HepG2 (cell line): ENCODE results near the gene CST4. TPM values are rescaled to one million over a fixed set of nuclear protein-coding genes. Genes with fewer than 3 reads are reported as not detected.

Experiments
- BCL6 ChIP-seq: IDR thresholded peaks from 2 replicates; pipeline ENCODE4 v1.6.1; 2016; ENCODE audit warnings: missing genetic modification reagents, missing compliant biosample characterization
- DNMT1 ChIP-seq: sonication (generic); formaldehyde crosslinking; IDR thresholded peaks from 2 replicates; pipeline ENCODE4 v1.5.1; 2020; ENCODE audit warnings: mild to moderate bottlenecking, missing genetic modification reagents
- ETV6 ChIP-seq: sonication (generic); formaldehyde crosslinking; conservative IDR thresholded peaks from 2 replicates; pipeline ENCODE4 v1.4.0; 2020; ENCODE audit warnings: missing genetic modification reagents
- FOXC1 ChIP-seq: sonication (generic); formaldehyde crosslinking; IDR thresholded peaks from 2 replicates; pipeline ENCODE4 v1.8.0; 2022; ENCODE audit warnings: mild to moderate bottlenecking, missing genetic modification reagents, borderline replicate concordance
- HNF4A ChIP-seq: sonication (generic); formaldehyde crosslinking; IDR thresholded peaks from 2 replicates; pipeline ENCODE4 v1.4.0; 2020; ENCODE audit warnings: missing genetic modification reagents
- KDM5A ChIP-seq: fragments of 200-600 bp; sonication (generic); IDR thresholded peaks from 2 replicates; pipeline ENCODE4 v1.7.0; 2018; ENCODE audit warnings: antibody characterized with exemption, mild to moderate bottlenecking, low read length, borderline replicate concordance
- NCOA5 ChIP-seq: sonication (generic); formaldehyde crosslinking; IDR thresholded peaks from 2 replicates; pipeline ENCODE4 v1.4.0; 2020; ENCODE audit warnings: missing genetic modification reagents
- NFE2L1 ChIP-seq: sonication (generic); formaldehyde crosslinking; IDR thresholded peaks from 2 replicates; pipeline ENCODE4 v1.4.0; 2020; ENCODE audit warnings: missing genetic modification reagents, mild to moderate bottlenecking, borderline replicate concordance
- NR3C1 ChIP-seq: sonication (generic); formaldehyde crosslinking; IDR thresholded peaks from 2 replicates; pipeline ENCODE4 v1.4.0; 2020; ENCODE audit warnings: missing genetic modification reagents
- RAD51 ChIP-seq: fragments of 450-650 bp; IDR thresholded peaks from 2 replicates; pipeline ENCODE4 v1.6.1; 2016; ENCODE audit warnings: borderline replicate concordance
- RXRA ChIP-seq: sonication (generic); formaldehyde crosslinking; IDR thresholded peaks from 2 replicates; pipeline ENCODE4 v1.5.1; 2020; ENCODE audit warnings: missing genetic modification reagents
- TEAD3 ChIP-seq: optimal IDR thresholded peaks from 2 replicates; pipeline ENCODE3; 2016; ENCODE audit warnings: borderline replicate concordance
- ZEB1 ChIP-seq: IDR thresholded peaks from 2 replicates; pipeline ENCODE4 v1.6.1; 2012; ENCODE audit warnings: mild to moderate bottlenecking, low read depth, inconsistent platforms; ENCODE audit not compliant: insufficient replicate concordance
- ZFAT ChIP-seq: sonication (generic); formaldehyde crosslinking; conservative IDR thresholded peaks from 2 replicates; pipeline ENCODE4 v1.8.1; 2023; ENCODE audit warnings: missing genetic modification reagents, inconsistent platforms
- ZFP90 ChIP-seq: sonication (generic); formaldehyde crosslinking; IDR thresholded peaks from 2 replicates; pipeline ENCODE4 v1.8.0; 2022; ENCODE audit warnings: missing genetic modification reagents, mild to moderate bottlenecking, inconsistent platforms, borderline replicate concordance
- ZNF251 ChIP-seq: sonication (generic); formaldehyde crosslinking; IDR thresholded peaks from 2 replicates; pipeline ENCODE4 v1.9.0; 2021; ENCODE audit warnings: mild to moderate bottlenecking, missing genetic modification reagents
- ZNF253 ChIP-seq: sonication (generic); formaldehyde crosslinking; IDR thresholded peaks from 2 replicates; pipeline ENCODE4 v1.8.0; 2022; ENCODE audit warnings: mild to moderate bottlenecking, missing genetic modification reagents, borderline replicate concordance
- ZNF432 ChIP-seq: sonication (generic); formaldehyde crosslinking; IDR thresholded peaks from 2 replicates; pipeline ENCODE4 v1.5.0; 2020; ENCODE audit warnings: missing genetic modification reagents, mild to moderate bottlenecking, borderline replicate concordance
- ZNF563 ChIP-seq: sonication (generic); formaldehyde crosslinking; IDR thresholded peaks from 2 replicates; pipeline ENCODE4 v1.8.0; 2022; ENCODE audit warnings: mild to moderate bottlenecking, moderate library complexity, missing genetic modification reagents
- ZNF652 ChIP-seq: IDR thresholded peaks from 2 replicates; pipeline ENCODE4 v1.6.1; 2016; ENCODE audit warnings: low read depth, borderline replicate concordance
- ZNF768 ChIP-seq: sonication (generic); formaldehyde crosslinking; IDR thresholded peaks from 2 replicates; pipeline ENCODE4 v1.4.0; 2020; ENCODE audit warnings: missing genetic modification reagents
- ZNF777 ChIP-seq: sonication (generic); formaldehyde crosslinking; IDR thresholded peaks from 2 replicates; pipeline ENCODE4 v1.4.0; 2020; ENCODE audit warnings: missing genetic modification reagents
- ZNF841 ChIP-seq: sonication (generic); formaldehyde crosslinking; IDR thresholded peaks from 2 replicates; pipeline ENCODE4 v1.8.1; 2023; ENCODE audit warnings: missing genetic modification reagents, borderline replicate concordance
- polyA plus RNA-seq, 8 experiments: library from polyadenylated mRNA; depleted of rRNA in 3 of 8; stranded (reverse) in 7 of 8; unstranded in 1 of 8; fragments of >200 nt; fragmentation: Illumina TruSeq in 4 of 8; extraction: Trizol in 4 of 8; gene quantifications; 2 replicates each; pipeline versions ENCODE4 v1.2.1 to v1.2.3, GENCODE V29; 2011 to 2016; ENCODE audit warnings: low read depth in 4 of 8, missing spikeins in 1 of 8, mixed read lengths in 1 of 8; ENCODE audit not compliant: insufficient read depth in 1 of 8
- total RNA-seq, 5 experiments: library from RNA; depleted of rRNA; stranded (reverse); fragments of >200 nt; fragmentation: Illumina TruSeq; extraction: Trizol; gene quantifications; 2 replicates each; pipeline ENCODE4 v1.2.3, GENCODE V29; 2016; ENCODE audit warnings: low read depth in 1 of 5
- TF ChIP-seq, protein P1 (sequence below): sonication (generic); formaldehyde crosslinking; IDR thresholded peaks from 2 replicates; pipeline ENCODE4 v1.5.0; 2020; ENCODE audit warnings: missing genetic modification reagents
- TF ChIP-seq, protein P2 (sequence below): sonication (generic); formaldehyde crosslinking; IDR thresholded peaks from 2 replicates; pipeline ENCODE4 v1.4.0; 2020; ENCODE audit warnings: missing genetic modification reagents
- TF ChIP-seq, protein P3 (sequence below): sonication (generic); formaldehyde crosslinking; IDR thresholded peaks from 2 replicates; pipeline ENCODE4 v1.8.1; 2023; ENCODE audit warnings: mild to moderate bottlenecking, missing genetic modification reagents

CST4 gene
- total and polyA plus RNA-seq, 2 of the 13 experiments (the other 11 are each of a cell fraction or from before 2014, with no cell fraction given), result not detected

DNA sequence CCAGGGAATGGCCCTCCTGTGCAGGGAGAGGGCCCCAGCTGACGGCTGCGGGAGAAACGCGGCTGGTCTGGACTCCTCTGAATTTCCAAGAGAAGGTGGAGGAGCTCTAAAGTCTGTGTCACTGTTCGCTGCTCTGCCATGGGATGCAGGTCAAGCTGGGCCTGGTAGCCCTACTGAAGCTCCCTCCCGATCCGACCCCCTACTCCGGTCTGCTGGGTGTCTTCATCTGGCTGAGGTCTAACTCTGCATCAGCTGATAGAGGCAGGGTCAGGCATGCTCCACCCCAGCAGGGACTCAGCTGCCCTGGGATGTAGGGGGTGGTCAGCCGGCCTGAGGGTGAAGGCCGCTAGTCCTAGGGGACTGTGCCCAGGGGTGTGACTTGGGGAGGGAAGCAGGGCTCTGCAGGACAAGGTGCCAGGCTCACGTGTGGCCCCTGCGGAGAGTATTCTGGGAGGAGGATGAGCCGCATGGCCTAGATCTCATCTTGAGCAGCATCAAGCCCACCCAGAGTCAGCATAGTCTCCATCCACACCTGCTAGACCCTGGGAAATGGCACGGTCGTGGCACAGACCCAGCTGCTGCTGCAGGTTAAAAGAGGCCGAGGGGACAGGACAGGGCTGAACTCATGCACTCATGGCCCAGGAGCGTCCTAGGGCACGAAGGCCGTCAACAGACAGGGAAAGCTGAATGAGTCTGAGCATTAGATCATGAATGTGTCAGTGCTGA lies 52.5 kb downstream of the CST4 start (continued):
- TF ChIP-seq, protein P1, sequence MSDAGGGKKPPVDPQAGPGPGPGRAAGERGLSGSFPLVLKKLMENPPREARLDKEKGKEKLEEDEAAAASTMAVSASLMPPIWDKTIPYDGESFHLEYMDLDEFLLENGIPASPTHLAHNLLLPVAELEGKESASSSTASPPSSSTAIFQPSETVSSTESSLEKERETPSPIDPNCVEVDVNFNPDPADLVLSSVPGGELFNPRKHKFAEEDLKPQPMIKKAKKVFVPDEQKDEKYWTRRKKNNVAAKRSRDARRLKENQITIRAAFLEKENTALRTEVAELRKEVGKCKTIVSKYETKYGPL, result no peak
- TF ChIP-seq RAD51, result no peak
- TF ChIP-seq, protein P2, sequence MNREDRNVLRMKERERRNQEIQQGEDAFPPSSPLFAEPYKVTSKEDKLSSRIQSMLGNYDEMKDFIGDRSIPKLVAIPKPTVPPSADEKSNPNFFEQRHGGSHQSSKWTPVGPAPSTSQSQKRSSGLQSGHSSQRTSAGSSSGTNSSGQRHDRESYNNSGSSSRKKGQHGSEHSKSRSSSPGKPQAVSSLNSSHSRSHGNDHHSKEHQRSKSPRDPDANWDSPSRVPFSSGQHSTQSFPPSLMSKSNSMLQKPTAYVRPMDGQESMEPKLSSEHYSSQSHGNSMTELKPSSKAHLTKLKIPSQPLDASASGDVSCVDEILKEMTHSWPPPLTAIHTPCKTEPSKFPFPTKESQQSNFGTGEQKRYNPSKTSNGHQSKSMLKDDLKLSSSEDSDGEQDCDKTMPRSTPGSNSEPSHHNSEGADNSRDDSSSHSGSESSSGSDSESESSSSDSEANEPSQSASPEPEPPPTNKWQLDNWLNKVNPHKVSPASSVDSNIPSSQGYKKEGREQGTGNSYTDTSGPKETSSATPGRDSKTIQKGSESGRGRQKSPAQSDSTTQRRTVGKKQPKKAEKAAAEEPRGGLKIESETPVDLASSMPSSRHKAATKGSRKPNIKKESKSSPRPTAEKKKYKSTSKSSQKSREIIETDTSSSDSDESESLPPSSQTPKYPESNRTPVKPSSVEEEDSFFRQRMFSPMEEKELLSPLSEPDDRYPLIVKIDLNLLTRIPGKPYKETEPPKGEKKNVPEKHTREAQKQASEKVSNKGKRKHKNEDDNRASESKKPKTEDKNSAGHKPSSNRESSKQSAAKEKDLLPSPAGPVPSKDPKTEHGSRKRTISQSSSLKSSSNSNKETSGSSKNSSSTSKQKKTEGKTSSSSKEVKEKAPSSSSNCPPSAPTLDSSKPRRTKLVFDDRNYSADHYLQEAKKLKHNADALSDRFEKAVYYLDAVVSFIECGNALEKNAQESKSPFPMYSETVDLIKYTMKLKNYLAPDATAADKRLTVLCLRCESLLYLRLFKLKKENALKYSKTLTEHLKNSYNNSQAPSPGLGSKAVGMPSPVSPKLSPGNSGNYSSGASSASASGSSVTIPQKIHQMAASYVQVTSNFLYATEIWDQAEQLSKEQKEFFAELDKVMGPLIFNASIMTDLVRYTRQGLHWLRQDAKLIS (CRISPR knock-in tag), result no peak; the same call in 1 of the 2 replicates
- TF ChIP-seq NFE2L1 (CRISPR knock-in tag), result no peak
- no peak for TF ChIP-seq ZFP90
- TF ChIP-seq ZNF652, result no peak
- TF ChIP-seq ZEB1, result no peak
- TF ChIP-seq NR3C1 (CRISPR knock-in tag), result no peak
- TF ChIP-seq DNMT1 (CRISPR knock-in tag), result no peak
- TF ChIP-seq, protein P3, sequence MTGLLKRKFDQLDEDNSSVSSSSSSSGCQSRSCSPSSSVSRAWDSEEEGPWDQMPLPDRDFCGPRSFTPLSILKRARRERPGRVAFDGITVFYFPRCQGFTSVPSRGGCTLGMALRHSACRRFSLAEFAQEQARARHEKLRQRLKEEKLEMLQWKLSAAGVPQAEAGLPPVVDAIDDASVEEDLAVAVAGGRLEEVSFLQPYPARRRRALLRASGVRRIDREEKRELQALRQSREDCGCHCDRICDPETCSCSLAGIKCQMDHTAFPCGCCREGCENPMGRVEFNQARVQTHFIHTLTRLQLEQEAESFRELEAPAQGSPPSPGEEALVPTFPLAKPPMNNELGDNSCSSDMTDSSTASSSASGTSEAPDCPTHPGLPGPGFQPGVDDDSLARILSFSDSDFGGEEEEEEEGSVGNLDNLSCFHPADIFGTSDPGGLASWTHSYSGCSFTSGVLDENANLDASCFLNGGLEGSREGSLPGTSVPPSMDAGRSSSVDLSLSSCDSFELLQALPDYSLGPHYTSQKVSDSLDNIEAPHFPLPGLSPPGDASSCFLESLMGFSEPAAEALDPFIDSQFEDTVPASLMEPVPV, result peak; percentile 76
- no peak for TF ChIP-seq ZNF563 (CRISPR knock-in tag)
- TF ChIP-seq KDM5A, result no peak
- no peak for TF ChIP-seq ZFAT (CRISPR knock-in tag)
- TF ChIP-seq NCOA5 (CRISPR knock-in tag), result no peak
- TF ChIP-seq BCL6, result no peak
- TF ChIP-seq FOXC1 (CRISPR knock-in tag), result no peak
- TF ChIP-seq ETV6, result no peak
- TF ChIP-seq ZNF432 (CRISPR knock-in tag), result no peak
- no peak for TF ChIP-seq ZNF841 (CRISPR knock-in tag)
- peak; percentile 44; the same call in 1 of the 2 replicates for TF ChIP-seq ZNF768
- TF ChIP-seq TEAD3 (CRISPR knock-in tag), result no peak
- TF ChIP-seq HNF4A (CRISPR knock-in tag), result 0 out of 2 replicates have a peak, but pooled peaks have one; percentile 7
- TF ChIP-seq RXRA (CRISPR knock-in tag), result peak; percentile 39
- 0 out of 2 replicates have a peak, but pooled peaks have one; percentile 70 for TF ChIP-seq ZNF253 (CRISPR knock-in tag)
- no peak for TF ChIP-seq ZNF251 (CRISPR knock-in tag)
- TF ChIP-seq ZNF777 (CRISPR knock-in tag), result no peak
